ENCODE results near the gene ALG12.

Gene ALG12

DNA sequence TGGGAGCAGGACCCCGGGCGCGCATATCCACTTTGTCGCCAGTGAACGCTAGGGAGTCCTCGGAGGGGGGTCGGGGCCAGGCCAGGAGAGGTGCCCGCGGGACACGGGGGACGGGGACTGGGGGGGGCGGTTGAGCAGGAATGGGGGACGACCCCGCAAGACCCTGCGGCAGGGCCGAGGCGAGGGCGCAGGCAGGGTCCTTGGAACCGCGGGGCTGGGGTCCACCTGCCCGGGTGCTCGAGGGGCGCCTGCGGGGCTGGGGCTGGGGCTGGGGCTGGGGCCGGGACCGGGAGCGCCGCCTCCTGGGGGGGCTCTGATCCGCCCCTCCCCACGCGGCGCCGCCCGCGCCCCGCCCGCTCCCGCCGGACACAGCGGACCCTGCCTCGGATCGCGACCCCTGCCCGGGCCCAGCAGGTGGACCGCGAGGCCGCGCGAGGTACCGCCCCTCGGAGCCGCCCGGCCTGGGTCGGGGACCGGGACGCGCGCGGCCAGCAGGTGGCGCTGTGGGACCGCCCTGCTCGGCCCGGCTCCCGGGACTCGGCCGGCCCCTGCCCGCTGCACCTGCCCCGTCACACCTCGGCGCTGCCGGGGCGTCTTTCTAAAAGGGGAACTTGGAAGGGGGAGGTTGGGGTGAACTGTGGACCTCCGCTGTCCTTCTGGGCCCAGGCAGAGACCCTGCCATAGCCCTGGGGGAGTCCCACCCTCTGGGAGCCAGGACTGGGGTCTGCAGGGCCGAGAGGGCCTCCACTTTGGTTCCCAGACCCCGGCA, 11.2 kb upstream of the ALG12 start:
- peak; percentile 22 for DNase-seq

DNA sequence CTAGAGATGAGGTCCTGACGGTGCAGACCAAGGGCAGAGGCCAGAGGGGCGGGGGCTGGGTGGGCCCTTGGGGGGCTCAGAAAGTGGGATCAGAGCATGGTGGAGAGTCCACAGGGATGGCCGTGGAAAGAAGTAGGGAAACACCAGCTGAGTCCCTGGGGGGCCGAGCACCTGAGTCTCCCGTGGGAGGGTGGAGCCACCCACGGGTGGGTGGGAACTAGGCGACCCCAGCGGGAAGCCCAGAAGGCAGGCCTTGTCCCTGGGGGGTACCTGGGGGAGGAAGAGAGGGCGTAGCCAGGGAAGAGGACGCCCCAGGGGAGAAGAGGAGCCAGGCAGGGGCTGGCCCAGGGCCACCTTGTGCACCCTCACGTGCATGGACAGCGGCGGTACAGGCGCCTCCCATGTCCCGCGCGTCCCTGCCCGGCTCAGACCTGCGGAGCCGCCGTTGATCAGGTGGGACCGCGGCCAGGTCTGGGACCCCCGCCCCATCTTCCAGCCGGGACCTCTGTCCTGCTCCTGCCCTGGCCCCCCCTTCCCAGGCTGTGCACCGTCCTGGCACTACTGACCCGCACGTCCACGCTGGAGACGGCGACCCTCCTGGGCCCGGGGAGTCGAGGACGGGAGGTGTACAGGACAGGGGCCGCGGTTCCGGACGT, 10.4 kb upstream of the ALG12 start:
- no peak for DNase-seq

DNA sequence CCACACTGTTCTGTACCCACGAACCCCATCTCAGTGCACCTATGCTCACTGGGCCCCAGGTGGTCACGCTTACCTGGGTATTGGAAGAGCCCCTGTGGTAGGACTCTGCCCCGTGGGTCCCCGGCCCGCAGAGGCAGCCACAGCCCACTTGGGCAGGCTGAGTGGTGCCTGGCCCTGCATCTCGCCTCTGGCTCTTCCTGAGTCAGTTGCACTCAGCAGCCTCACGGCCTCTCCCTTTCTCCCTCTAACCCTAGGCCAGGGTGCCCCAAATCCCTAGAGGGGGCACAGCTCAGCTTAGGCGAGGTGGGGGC, 9.9 kb upstream of the ALG12 start:
- DNase-seq = no peak

DNA sequence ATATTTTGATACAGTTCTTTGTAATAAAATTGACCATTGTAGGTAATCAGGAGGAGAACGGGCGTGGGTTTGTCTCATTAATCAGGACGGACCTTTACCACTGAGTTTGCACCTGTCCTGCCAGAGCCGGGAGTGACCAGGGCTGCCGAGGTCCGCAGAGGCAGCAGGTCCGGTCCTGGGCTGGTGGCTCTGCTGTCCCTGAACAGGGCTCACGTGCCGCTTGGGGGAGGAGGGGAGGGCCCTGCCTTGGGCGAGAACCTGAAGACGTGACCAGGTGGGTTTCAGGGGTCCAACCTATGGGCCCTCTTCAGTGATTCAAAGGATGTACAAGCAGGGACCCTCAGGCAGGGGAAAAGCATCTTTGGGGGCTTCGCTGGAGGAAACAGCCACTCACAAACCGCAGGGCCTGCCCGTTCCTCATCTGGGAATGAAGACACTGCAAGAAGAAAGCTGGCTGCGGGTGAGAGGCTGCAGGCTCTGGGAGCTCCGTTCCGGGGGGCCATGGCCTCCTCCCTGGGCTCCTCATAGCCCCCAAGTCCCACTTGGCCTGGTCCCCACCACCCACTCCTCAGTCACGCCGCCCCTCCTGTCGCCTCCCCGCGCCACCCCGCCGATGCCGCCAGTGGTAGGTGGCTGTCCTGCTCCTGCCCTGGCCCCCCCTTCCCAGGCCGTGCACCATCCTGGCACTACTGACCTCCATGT, 9.4 kb upstream of the ALG12 start:
- no peak for DNase-seq

DNA sequence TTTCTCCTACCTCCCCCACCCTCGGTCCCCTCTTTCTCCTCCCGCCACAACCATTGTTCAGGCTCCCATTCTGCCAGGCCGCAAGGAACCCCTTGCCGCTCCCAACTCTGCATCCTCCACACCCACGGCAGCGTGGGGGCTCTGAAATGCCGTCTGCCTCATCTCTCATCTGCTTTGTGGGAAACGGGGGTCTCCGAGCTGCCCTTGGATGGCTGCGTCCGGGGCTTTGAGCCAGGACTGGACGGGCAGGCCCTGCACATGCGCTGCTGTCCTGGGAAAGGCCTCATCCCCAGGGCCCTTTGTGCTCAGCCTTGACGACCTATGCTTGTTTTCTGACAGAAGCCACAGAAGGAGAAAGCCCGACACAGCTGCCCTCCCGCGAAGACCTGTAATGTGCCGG, 8.7 kb upstream of the ALG12 start:
- no peak for DNase-seq

DNA sequence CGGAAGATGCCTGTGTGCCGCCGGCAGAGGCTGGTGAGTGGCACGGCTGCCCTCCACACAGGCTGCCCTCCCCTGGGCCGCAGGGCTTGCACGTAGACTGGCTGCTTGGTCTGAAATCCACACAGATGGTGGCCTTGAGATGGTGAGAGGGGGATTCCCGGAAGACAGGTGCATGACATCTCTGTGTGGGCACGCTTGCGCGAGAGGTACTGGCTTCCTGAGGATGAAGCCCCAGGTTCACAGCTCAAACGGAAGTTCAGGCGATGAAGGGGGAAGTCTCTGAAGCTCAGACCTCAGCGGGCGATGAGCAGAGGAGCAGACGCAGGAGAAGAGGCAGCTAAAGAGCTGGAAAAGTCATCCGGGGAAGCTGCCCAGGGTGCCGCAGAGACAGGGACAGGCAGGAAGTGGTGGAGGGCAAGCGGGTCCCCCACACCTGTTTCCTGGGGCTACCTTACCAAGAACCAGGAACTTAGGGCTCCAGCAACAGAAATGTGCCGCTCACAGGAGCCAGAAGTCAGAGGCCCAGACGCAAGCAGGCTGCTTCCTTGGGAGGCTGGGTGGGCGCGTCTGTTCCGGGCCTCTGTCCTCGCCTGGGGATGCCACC, 7.4 kb upstream of the ALG12 start:
- no peak for DNase-seq

DNA sequence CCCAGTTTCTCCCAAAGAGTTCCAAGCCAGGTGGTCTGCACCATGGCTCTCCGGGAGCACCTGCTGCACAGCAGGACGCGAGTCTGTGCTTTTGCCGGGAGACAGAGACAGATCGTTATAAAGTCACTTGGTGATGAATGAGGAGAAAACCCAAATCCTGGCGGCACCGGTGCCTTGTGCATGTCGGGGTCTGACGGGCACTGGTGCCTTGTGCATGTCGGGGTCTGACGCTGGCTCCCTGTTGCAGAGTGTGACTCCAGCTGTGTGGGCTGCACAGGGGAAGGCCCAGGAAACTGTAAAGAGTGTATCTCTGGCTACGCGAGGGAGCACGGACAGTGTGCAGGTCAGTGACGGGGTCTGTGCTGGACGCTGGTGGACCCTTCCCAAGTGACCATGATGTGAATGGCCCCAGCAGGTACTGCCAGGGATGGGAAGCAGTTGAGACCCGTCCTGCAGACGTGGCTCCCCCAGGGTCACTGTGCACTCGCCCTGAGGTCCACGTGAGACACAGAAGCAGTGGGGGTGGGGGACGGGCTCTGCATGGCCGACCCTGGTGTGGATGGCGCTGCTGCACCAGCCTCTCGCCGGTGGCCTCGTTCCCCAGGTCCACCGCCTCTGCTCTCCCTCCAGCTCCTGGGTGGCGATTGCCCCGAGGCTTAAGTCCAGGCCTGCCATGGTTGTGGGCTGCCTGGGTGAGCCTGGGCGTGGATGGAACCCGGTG, 6.0 kb upstream of the ALG12 start:
- DNase-seq = no peak

DNA sequence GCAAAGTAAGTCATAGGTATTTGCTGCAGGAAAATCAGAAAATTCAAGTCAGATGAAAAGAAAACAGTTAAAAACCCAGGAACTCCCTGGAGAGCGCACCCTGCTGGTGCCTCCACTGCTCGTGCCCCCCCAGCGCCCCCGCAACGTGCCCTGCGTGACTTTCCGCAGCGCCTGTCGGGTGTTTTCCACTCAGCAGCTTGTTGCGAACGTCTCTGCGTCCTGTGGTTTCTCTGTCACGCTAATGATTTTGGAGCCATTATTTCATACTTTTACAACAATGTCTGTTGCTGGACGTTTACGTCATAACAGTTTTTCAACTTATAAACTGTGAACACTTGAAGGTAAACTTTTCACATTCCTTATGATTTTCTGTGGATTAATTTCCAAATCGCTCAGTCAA, 5.2 kb upstream of the ALG12 start:
- no peak for DNase-seq

DNA sequence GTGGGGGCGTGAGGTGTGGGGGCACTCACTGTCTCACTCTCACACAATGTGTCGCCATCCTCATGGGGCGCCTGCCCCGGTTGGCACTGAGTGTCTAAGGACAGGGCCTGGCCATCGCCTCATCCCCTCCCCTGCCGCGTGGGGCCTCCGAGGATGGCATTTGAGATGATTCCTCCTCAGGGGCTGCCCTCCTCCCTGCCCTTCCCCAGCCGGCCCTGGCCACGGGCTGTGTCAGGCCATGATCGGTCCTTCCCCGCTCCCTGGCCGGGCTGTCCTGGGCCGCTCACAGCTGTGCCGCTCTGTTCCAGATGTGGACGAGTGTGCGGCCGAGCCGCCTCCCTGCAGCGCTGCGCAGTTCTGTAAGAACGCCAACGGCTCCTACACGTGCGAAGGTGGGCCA, 4.7 kb upstream of the ALG12 start:
- no peak for DNase-seq

DNA sequence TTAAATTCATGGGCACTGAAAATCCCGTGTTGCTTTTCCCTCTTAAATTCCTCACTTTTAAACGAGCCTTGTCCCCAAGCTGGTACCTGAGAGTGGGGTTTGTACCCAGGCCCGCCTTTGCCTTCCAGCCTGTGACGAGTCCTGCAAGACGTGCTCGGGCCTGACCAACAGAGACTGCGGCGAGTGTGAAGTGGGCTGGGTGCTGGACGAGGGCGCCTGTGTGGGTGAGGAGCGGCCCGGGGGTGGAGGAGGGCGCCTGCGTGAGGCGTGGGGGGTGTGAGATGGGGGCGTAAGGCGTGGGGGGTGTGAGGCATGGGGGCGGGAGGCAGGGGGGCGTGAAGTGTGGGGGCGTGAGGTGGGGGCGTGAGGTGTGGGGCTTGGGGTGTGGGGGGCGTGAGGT, 4.2 kb upstream of the ALG12 start:
- no peak for DNase-seq

DNA sequence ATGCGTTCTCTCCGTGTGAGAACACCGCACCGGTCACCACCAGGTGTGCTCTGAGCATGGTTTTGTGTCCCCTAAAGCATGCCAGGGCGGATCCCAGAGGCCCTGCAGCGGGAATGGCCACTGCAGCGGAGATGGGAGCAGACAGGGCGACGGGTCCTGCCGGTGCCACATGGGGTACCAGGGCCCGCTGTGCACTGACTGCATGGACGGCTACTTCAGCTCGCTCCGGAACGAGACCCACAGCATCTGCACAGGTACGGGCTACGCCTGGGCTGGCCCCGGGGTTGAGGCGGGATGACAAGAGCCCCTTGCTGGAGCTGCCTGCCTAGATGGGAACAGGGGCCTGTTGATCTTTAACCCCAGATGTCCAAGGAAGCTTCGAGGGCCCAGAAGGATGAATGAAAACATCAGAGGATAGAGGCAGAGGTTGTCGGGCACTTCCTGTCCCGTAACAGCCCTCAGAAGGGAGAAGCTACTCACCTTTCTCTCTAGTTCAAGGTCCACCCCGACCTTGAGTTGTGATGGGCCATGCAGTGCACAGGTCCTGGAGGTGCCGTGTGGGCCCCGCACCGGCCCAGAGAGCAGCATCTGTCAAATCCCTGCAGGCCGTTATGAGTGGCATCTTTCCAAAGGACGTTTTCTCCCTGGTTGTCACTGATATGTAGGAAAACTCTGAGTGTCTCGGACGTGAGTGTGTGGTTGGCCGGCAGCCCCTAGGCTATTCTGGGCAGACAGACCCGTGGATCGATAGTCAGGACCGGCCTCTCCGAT, 3.5 kb upstream of the ALG12 start:
- no peak for DNase-seq

DNA sequence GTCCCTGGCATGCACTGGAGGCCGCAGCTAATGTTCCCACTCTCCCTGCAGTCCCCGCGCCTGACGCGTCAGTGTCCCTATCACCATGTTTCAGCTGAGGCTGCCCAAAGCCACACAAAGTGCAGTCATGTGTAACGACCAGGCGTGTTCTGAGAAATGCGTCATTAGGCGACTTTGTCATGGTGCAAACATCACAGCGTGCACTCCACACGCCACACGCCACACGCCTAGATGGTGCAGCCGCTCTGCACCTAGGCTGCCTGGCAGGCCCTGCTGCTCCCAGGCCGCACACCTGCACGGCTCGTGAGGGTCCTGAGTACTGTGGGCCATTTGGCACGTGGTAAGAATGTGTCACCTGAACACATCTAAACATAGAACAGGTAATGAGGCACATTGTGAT, 2.6 kb upstream of the ALG12 start:
- no peak for DNase-seq

DNA sequence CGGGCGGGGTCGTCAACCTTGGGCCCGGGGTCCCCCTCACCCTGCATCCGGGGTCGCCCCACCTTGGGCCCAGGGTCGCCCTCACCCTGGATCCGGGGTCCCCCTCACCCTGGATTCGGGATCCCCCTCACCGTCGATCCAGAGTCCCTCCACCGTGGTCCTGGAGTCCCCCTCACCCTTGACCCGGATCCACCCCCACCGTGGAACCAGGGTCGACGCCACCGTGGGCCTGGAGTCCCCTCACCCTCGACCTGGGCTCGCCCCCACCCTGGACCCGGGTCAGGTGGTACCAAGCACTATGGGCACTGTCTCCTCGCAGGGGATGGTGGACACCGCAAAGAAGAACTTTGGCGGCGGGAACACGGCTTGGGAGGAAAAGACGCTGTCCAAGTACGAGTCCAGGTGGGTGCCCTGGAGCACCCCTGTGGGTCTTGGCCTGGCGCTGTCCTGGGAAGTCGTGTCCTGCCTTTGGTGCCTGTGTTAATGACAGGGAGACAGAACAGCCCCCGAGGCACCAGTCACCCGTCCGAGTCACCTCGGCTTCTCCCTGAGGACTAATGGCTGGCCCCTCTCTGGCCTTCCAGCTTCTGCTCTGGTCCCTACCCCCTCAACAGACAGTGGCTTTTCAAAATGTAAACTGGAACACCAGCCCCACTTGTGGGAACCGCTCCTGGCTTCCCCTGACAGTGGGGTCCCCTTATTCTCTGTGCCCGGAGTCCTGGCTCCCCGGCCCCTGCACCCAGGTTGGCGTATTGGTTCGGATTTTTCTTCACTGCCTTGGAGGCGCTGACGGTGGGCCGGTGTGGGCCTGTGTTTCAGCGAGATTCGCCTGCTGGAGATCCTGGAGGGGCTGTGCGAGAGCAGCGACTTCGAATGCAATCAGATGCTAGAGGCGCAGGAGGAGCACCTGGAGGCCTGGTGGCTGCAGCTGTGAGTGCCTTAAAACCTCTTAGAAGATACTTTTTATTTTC, 958 bp upstream of the ALG12 start:
- DNase-seq = no peak

DNA sequence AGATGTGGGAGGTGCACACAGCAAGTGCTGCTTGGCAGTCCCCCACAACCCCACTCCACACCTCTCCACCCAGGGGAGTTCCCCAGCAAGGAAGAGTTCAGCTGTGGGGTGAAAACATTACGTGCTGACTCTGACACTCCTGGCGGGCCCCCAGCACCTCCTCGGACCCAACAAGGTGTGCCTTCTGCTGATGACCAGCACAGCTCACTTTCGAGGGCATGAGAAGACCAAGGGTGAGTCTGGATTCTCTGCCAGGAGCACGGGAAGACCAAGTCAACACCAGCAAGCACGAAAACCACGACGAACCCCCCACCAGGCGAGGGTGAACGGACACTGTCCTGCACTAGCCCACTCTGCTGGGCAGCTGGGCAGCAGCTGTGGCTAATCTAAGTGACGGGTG, 1.4 kb downstream of the ALG12 start:
- DNase-seq = no peak

DNA sequence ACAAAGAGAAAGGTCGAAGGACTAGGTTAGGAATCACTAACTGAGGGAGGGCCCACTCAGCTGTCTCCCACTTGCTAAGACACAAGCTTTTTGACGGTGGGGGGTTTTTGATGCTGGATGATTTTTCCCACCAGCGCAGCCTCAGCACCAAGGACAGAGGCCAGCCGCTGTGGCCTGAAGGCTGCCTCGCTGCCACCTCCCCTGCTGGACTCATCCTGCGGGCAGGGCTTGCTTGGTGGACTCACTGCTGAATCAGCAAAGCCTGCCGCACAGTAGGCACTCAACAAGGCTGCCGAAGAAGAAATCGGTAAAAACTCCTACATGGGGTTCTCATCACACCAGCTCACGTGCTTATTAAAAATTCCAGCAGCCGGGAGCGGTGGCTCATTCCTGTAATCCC, 2.6 kb downstream of the ALG12 start:
- DNase-seq = no peak

DNA sequence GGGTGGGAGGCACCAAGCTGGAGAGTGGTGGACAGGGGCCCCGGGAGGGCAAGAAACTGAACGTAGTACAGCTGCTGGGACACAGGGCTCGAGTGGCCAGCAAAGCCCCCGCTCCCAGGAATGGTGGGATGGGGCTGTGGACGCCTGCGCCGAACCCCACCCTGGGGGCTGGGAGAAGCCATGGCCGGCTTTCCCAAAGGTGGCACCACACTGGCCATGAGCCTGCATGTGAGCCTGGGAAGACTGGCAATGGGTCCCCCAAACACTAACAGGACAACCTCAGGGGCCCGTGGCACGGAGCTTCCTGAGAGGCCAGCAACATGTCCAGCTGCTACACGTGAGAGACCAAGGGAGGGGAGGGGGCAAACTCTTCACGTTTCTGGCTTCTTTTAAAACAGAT, 4.0 kb downstream of the ALG12 start:
- DNase-seq = no peak

DNA sequence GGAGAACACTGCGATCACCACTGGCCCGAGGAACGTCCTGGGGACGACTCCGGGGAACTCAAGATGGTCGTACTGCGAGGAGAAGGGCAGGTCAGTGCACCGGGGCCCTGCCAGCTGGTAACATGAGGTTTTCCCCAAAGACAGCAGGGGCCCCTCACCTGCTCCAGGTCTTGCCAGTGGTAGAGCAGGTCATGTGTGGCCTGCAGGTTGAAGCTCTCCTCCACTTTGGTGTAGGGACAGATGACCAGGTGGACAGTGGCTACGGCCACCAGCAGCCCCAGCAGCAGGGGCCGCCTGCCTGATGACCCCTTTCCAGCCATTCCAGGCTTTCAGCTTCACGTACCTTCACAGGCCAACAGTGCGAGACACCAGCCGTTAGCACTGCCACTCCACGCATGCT, 4.8 kb downstream of the ALG12 start:
- no peak for DNase-seq

DNA sequence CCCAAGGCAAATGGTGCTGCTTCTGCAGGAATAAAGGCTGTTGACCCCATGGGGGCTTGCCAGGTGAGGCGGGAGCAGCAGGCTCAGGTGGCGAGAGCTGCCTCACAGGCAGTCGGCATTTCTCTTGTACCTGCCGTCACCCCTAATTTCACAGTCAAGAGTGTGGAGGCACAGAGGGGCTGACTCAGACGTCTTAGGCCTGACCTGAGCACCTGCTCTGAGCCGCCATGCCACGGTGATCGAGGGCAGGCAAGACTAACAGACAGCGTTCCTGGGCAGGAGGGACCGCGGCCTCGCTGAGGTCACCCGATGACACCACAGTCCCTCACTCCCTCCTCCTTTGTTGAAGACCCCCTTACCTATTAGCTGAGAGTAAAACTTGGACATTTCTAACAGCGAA, 5.2 kb downstream of the ALG12 start:
- no peak for DNase-seq

DNA sequence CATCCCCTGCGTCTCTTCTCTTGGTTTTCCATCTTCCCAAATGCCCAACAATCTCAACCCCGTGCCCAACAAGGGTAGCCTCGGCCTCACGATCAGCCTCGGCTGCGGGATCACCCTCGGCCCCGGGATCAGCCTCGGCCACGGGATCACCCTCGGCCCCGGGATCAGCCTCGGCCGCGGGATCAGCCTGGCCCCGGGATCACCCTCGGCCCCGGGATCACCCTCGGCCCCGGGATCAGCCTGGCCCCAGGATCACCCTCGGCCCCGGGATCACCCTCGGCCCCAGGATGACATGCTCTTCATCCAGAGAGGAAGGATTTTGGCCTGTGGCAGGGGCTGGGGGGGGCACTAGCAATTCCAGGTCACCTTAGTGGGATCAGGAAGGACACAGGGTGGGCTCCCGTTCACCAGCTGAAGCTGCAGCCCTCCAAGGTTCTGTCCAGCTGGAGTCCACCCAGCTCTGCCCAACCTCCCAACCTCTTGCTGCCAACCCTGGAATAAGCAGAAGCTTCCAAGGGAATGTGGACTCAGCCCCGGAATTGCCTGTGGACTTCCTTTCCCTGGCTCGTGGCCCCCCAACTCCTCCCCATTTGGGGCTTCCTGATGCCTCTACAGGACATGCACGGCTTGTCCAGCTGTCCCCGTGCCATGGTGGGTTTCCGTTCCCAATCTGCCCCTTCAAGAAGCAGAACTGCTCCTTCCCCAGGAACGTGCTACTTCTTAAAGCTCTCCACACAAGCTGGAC, 6.2 kb downstream of the ALG12 start:
- no peak for DNase-seq
